ENCODE results near the gene GPR42. TPM values are rescaled to one million over a fixed set of nuclear protein-coding genes. Genes with fewer than 3 reads are reported as not detected.
A peak's percentile ranks its signal among the peaks of the same experiment; 100 is the strongest.
"Not testable (repeated sequence)": the region's sequence is repeated elsewhere in the genome, so short reads cannot be mapped to it uniquely, and the experiment has no call there.

The GPR42 gene
- total RNA-seq, 2 donors from 2014 or later: not detected

- Histone ChIP-seq H3K27me3 (replicated peaks; ENCODE audit: insufficient read depth) (no peaks in the 10 kb centered on the region), H3K27ac (no peak overlapping the region), H3K4me3 (no peak overlapping the region), H3K9me3 (no peaks in the 10 kb centered on the region), H3K4me1 (ENCODE audit: control insufficient read depth in 1 of 2, low read depth in 2 of 2) (no peaks in the 10 kb centered on the region), H3K36me3 (no peaks in the 10 kb centered on the region)
- DNase-seq (ENCODE audit: low spot score) (no peak), ATAC-seq (ENCODE audit: insufficient number of reproducible peaks, low FRiP score, low read depth) (no peak)
- TF ChIP-seq, protein P1, sequence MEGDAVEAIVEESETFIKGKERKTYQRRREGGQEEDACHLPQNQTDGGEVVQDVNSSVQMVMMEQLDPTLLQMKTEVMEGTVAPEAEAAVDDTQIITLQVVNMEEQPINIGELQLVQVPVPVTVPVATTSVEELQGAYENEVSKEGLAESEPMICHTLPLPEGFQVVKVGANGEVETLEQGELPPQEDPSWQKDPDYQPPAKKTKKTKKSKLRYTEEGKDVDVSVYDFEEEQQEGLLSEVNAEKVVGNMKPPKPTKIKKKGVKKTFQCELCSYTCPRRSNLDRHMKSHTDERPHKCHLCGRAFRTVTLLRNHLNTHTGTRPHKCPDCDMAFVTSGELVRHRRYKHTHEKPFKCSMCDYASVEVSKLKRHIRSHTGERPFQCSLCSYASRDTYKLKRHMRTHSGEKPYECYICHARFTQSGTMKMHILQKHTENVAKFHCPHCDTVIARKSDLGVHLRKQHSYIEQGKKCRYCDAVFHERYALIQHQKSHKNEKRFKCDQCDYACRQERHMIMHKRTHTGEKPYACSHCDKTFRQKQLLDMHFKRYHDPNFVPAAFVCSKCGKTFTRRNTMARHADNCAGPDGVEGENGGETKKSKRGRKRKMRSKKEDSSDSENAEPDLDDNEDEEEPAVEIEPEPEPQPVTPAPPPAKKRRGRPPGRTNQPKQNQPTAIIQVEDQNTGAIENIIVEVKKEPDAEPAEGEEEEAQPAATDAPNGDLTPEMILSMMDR (IDR thresholded peaks at IDR 0.05): no peak
Measured at GRCh38 chr19:35399948-35400772, 29.3 kb downstream of the GPR42 start.

DNA sequence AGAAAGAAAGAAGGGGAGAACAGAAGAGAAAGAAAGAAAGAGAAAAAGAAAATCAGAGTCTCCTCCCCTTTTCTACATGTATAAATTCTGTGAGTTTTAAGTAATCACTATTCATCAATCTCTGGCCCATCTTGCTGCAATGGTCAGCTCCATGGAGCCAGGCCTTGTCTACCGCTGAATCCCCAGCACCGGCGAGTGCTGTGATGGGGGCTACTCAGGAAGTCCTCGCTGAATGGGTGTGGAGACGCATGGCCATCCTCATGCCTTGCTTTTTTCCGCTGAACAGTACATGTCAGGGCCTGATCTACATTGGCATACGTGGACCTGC lies 29.9 kb downstream of the GPR42 start:
- Histone ChIP-seq H3K27me3 (replicated peaks; ENCODE audit: insufficient read depth) (no peaks in the 10 kb centered on the region), H3K9me3 (no peaks in the 10 kb centered on the region), H3K27ac (no peak overlapping the region), H3K4me3 (no peak overlapping the region), H3K4me1 (ENCODE audit: control insufficient read depth in 1 of 2, low read depth in 2 of 2) (no peaks in the 10 kb centered on the region), H3K36me3 (no peaks in the 10 kb centered on the region)
- DNase-seq (ENCODE audit: low spot score): no peak
- TF ChIP-seq, protein P1 (IDR thresholded peaks at IDR 0.05): no peak
- ATAC-seq (ENCODE audit: insufficient number of reproducible peaks, low FRiP score, low read depth): no peak

- not testable (repeated sequence) for H3K27me3 ChIP-seq (replicated peaks; ENCODE audit: insufficient read depth); DNase-seq (ENCODE audit: low spot score); ATAC-seq (ENCODE audit: insufficient number of reproducible peaks, low FRiP score, low read depth); H3K36me3 ChIP-seq; H3K9me3 ChIP-seq; H3K4me1 ChIP-seq (ENCODE audit: control insufficient read depth in 1 of 2, low read depth in 2 of 2); H3K27ac ChIP-seq; H3K4me3 ChIP-seq
Measured at GRCh38 chr19:35401416-35401815, 30.5 kb downstream of the GPR42 start.

DNA sequence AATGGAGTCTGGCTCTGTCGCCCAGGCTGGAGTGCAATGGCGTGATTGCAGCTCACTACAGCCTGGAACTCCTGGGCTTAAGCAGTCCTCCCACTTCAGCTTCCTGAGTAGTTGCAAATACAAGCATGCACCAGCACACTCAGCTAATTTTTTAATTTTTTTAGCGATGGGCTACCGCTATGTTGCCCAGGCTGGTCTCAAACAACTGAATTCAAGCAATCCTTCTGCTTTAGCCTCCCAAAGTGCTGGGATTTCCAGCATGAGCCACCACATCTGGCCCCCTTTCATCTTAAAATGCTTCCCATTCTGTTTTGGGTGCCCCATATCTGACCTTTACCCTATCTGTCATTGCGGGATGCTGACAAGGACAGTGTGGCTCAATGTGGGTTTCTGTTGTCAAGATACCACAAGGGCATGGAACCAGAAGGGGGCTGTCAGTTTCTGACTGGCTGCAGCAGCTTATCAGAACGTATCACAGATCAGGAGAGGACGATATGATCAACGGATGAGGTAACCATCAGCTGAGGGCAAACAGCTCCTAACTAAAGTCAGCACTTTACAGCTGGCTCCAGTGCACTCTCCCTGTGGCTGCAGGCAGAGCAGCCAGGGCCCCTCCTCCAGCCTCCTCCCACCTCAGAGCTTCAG lies 32.4 kb downstream of the GPR42 start:
- Histone ChIP-seq H3K4me1 (ENCODE audit: control insufficient read depth in 1 of 2, low read depth in 2 of 2) (no peaks in the 10 kb centered on the region), H3K4me3 (no peak overlapping the region), H3K36me3 (no peaks in the 10 kb centered on the region), H3K9me3 (no peaks in the 10 kb centered on the region), H3K27me3 (replicated peaks; ENCODE audit: insufficient read depth) (no peaks in the 10 kb centered on the region), H3K27ac (no peak overlapping the region)
- DNase-seq (ENCODE audit: low spot score) (no peak), ATAC-seq (ENCODE audit: insufficient number of reproducible peaks, low FRiP score, low read depth) (no peak)
- TF ChIP-seq, protein P1 (IDR thresholded peaks at IDR 0.05): no peak

DNA sequence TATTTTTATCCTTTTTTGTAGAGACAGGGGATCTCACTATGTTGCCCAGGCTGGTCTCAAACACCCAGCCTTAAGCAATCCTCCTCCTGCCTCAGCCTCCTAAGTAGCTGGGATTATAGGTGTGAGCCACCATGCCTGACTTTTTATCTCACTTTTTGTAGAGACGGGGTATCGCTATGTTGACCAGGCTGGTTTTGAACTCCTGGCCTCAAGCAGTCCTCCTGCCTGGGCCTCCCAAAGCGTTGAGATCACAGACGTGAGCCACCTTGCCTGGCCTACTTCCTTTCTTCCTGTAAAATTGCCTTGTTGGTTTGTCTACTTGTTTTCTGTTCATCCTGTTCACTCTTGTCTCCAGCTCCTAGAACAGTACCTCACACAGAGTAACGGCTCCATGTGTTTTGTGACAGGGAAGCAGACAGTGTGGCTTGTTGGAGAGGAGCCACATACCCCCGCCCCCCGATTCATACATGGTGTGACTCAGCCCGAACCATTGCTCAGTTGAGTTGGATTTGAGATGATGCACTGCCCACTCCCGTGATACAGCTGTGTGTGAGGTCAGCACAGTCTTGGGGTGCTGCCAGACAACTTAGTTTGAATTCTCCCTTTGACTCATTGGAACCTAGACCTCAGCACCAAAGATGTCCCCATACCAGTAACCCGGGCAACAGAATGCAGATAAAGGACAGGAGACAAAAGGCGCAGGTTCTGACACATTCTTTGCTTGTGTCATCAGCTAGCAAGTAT lies 34.2 kb downstream of the GPR42 start:
- no peak for ATAC-seq (ENCODE audit: insufficient number of reproducible peaks, low FRiP score, low read depth)
- DNase-seq (ENCODE audit: low spot score): peak; percentile 17
- TF ChIP-seq, protein P1 (IDR thresholded peaks at IDR 0.05): no peak
- Histone ChIP-seq H3K36me3 (no peaks in the 10 kb centered on the region), H3K4me1 (ENCODE audit: control insufficient read depth in 1 of 2, low read depth in 2 of 2) (no peaks in the 10 kb centered on the region), H3K9me3 (no peaks in the 10 kb centered on the region), H3K4me3 (no peak overlapping the region), H3K27ac (no peak overlapping the region), H3K27me3 (replicated peaks; ENCODE audit: insufficient read depth) (no peaks in the 10 kb centered on the region)

Data from thoracic aorta (tissue), 2 donors.